IMR-90 (cell line): ENCODE data around the gene MEGF11.

ENCODE experiments used
- CEBPB ChIP-seq: IDR thresholded peaks from 2 replicates; pipeline ENCODE4 v1.6.1; 2012; ENCODE audit warnings: low read depth, low read length, improper control_type of control experiment
- CHD1 ChIP-seq: IDR thresholded peaks from 2 replicates; pipeline ENCODE4 v1.6.1; 2012; ENCODE audit warnings: low read depth, low read length, improper control_type of control experiment
- CTCF ChIP-seq: conservative IDR thresholded peaks from 2 replicates; pipeline ENCODE4 v1.5.1; 2012; ENCODE audit warnings: mild to moderate bottlenecking, low read depth, low read length, improper control_type of control experiment
- MXI1 ChIP-seq: IDR thresholded peaks from 2 replicates; pipeline ENCODE4 v1.6.1; 2012; ENCODE audit warnings: low read depth, mild to moderate bottlenecking, low read length, moderate library complexity, borderline replicate concordance
- POLR2A ChIP-seq: IDR thresholded peaks from 2 replicates; pipeline ENCODE4 v1.6.1; 2012; ENCODE audit warnings: mild to moderate bottlenecking, low read depth, low read length
- RAD21 ChIP-seq: IDR thresholded peaks from 2 replicates; pipeline ENCODE4 v1.6.1; 2012; ENCODE audit warnings: low read length, improper control_type of control experiment
- RFX5 ChIP-seq: IDR thresholded peaks from 2 replicates; pipeline ENCODE4 v1.8.0; 2012; ENCODE audit warnings: low read depth, mild to moderate bottlenecking, low read length, moderate library complexity
- SMC3 ChIP-seq: fragments of 150-350 bp; IDR thresholded peaks from 2 replicates; pipeline ENCODE4 v1.6.1; 2016; ENCODE audit warnings: low read depth, mild to moderate bottlenecking, antibody characterized with exemption, low read length, moderate library complexity
- USF2 ChIP-seq: fragments of 150-350 bp; IDR thresholded peaks from 2 replicates; pipeline ENCODE4 v1.6.1; 2017; ENCODE audit warnings: mild to moderate bottlenecking, antibody characterized with exemption, low read length, low read depth

GRCh38 chr15:66036859-66037258, 216.7 kb downstream of the MEGF11 start:
- TF ChIP-seq MXI1: no peak
- TF ChIP-seq CTCF: no peak
- no peak for TF ChIP-seq CEBPB
- TF ChIP-seq USF2: no peak
- TF ChIP-seq POLR2A: no peak
- no peak for TF ChIP-seq SMC3
- no peak for TF ChIP-seq CHD1
- no peak for TF ChIP-seq RFX5
- no peak for TF ChIP-seq RAD21
